GM04503 (cell line): ENCODE results near the gene DIO2.

Source experiments
- DNase-seq: peaks from one replicate; pipeline ENCODE4 v3.0.0-alpha.2; 2012; ENCODE audit warnings: low read depth

DIO2 gene

DNA sequence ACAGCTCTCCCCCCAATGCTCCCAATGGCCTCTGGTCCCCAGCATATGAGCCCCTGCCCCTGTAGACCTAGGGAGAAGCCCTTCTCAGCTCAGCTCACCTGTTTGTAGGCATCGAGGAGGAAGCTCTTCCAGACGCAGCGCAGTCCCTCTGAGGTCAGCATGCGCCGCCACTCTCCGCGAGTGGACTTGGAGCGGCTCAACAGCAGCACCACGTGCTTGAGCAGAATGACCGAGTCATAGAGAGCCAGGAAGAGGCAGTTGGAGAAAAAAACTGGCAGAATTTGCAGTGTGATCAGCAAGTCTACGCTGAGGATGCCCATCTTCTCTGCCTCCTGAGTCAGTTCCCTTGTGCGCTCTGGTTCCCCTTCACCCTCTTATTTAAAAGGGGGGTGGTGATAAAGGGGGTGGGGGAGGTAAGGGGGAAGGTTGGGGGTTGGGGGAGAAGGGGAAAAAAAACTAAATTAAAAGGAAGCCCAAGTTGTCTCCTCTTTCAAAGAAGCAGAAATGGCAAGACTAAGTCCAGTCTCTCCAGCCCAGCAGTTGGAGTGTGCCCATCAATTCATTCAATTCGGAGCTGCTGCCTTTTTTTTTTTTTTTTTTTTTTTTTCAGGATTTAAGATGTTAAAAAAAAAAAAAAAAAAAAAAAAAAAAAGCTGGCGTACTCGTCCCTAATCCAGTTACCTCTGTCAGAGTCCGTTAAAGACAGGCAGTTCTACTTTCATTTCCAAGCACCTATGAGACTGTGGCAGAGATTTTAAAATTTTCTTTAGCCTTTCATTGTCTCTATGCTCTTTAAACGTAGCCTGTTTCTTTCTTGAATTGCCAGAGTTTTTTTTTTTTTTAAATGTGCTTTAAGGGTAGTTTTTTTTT lies at the start of gene DIO2:
TSS of gene DIO2 (minus strand) at position 352 of the 870 bp plus-strand sequence. CDS start at position 320, 32 bp downstream.
- DNase-seq = peak; percentile 18

GRCh38 chr14:80260645-80261044 lies 49.3 kb upstream of the DIO2 start:
- no peak for DNase-seq

GRCh38 chr14:80239631-80240030 lies 28.3 kb upstream of the DIO2 start:
- no peak for DNase-seq

GRCh38 chr14:80237143-80237542 lies 25.8 kb upstream of the DIO2 start:
- DNase-seq = no peak

- DNase-seq = no peak
These were observed 22.3 kb upstream of the DIO2 start for GRCh38 chr14:80233470-80234089.

DNA sequence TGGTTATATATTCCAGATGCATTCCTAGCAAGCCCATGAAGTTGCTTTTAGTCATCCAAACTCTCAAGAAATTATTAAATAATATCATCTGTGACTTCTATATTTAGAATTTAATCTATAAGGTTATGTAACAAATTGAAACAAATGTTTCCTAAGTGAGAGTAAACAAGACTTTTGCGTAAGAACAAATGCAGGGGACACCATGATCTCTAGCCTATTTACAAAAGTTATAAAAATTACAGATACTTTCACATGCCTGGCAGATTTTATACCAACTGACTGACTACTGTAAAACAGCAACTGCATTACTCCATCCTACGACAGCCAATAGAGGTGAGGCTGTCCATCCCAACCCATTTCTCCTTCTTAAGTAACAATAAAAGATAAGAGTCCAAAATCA lies 20.4 kb upstream of the DIO2 start:
- DNase-seq = no peak

DNA sequence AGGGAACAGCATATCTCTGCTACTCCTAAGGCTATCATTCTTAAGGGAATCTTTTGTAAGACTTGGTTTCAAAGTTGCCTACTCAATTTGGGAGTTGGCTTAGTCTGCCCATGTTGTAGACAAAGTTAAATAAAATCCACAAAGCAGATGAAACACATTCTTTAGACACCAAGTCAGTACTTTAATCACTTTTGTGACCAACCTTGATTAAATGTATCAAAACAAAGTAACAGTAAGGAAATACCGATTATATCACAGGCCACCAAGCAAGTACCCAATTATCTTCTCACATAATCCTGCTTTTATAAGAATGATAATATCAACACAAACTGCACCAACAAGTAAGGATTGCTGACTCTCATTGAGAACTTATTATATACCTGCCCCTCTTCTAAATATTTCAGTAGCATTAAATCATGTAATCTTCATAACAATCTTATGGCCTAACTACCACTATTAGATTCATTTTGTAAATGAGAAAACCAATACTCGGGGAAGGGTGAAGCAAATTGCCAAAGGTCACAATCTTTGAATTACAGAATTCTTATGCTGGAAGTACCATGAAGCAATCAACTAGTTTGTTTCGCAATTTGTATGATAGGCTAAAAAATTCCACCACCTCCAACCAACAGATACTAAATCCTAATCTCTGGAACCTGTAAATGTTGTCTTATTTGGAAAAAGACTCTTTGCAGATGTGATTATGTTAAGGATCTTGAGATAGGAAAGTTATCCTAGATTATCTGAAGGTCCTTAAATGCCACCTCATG lies 12.6 kb upstream of the DIO2 start:
- DNase-seq = no peak

DNA sequence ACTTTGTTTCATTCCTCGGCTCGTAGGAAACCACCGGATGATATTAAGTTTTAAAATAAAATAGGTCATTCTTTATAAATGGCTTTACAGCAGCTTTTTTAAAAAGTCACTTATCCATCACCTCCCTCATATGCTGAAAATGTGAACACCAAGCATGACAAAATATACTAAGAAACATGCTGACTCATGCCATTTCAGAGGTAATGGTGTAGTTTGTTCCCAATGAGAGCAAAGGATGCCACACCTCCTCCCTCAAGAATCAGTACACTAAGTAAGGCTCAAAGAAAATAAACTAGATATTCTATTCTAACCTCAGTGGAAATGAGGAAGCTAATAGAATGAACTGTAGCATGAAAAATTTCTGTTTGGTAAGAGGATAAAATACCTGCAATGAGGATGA lies 5.5 kb upstream of the DIO2 start:
- DNase-seq = no peak

GRCh38 chr14:80215756-80216581 lies 4.7 kb upstream of the DIO2 start:
- DNase-seq = no peak

GRCh38 chr14:80215081-80215480 lies 3.8 kb upstream of the DIO2 start:
- no peak for DNase-seq

GRCh38 chr14:80213602-80214001 lies 2.3 kb upstream of the DIO2 start:
- peak; percentile 25 for DNase-seq

DNA sequence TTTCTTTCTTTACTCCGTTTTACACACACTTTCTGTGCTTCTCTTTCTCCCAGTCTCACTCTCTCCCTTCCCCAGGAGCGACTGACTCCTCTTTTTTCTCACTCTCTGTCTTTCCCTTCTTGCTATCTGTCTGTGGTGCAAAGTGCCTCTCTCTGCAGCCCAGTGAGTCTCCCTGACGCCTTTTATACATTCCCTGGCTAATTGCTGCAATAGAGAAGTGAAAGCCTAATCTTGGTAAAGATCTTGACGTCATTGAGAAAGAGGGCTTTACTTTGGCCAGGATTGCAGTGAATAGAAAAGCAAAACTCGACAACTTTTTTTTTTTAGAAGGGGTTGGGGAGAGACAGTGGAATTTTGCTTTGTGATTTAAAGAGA lies 706 bp upstream of the DIO2 start:
- DNase-seq = peak; percentile 11

- no peak for DNase-seq
These were observed 2.8 kb downstream of the DIO2 start for GRCh38 chr14:80208461-80208860.

DNA sequence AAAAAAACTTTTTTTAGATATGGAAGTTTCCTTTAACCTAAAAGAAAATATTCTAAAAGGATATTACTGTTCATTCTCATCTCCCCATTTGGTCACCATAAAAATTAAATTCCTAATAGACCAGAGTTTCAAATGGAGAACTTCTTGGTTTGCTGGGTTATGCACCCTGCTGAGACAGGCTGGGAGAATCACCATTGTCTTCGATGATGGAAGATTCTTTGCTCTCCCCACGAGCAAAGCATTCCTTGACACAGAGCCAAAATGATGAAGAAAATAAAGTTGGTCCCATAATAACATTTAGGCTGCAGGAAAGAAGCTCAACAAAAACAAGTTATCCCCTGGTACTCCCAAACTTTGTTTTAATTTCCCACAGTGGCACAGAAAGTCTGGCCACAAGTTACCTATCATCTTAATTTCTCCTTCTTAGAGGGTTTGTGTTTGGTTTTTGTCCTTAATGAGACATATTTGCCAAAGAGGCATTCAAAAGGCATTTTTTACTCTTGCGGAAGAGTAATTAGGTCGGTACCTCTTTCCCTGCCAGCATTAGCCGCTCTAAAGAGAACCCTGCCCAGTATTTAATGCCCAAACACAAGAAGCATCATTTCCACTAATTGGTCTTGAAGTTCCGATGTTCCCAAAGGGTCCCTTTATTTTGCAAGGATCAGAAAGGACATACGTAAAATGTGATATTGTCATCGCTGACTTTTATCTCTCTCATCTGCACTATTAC lies 4.8 kb downstream of the DIO2 start:
- no peak for DNase-seq

- DNase-seq = no peak
These were observed 8.3 kb downstream of the DIO2 start for GRCh38 chr14:80202888-80203562.

DNA sequence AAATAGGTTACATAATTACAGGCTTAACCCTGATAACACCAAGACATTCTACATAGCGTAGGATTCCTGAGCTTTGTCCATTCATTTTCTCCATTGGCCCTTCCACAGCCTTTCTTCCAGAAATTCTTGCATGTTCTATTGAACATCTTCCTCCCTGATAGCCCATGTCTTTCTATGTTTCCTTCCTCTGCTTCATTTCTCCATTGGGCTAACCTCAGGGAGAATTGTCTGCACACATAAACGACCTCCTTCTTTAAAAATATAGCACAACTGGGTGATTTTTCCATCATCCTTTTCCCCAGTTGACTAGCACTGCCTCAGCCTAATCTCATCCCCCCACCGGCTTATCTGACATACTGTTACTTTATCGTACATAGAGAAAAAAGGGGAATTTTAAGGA lies 11.2 kb downstream of the DIO2 start:
- DNase-seq = no peak

DNA sequence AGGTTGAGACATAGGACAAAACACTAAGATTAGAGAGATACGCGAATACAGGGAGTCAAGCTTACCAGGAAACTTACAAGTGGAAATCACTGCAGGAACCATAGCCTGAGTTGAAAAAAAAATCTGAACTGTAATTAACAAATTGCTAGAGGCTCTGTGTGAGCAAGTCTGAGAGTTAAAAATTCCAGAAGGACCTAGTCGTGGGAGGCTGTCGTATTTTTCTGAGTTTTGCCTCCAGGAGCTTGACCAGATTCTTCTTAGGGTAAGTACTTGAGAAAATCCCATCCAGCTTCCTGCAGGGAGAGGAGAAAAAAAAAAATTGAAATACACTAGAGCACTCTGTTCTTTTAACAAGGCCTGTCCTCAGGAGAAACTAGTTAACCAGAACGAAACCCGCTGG lies 22.7 kb downstream of the DIO2 start:
- DNase-seq = no peak

DNA sequence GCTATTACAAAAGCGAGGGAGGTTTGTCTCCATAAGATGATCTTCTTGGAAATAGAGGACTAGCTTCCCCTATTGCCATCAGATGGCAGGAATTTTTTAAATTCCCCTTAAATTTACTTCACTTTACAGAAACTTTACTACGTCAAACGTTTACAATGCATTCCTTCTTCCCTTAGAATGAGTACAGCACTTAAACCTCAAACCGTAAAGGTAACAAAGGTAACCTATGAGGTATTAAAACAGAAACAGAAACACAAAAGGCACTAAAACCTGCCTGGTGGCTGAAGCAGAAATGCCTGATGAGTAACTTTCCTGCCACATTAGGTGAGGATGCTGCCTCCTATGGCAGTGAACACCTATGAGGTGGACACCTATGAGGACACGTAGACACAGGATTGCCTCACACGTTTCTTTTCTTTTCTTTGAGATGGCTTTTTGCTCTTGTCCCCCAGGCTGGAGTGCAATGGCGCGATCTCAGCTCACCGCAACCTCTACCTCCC lies 25.0 kb downstream of the DIO2 start:
- DNase-seq = no peak

GRCh38 chr14:80176893-80177292 lies 34.4 kb downstream of the DIO2 start:
- DNase-seq = no peak

GRCh38 chr14:80172375-80173051 lies 38.8 kb downstream of the DIO2 start:
- no peak for DNase-seq
